Measurements from ENCODE around the gene SLC25A48. TPM values are rescaled to one million over a fixed set of nuclear protein-coding genes. Genes with fewer than 3 reads are reported as not detected.

The SLC25A48 gene
- total RNA-seq, 1 experiment from 2014 or later = not detected

DNA sequence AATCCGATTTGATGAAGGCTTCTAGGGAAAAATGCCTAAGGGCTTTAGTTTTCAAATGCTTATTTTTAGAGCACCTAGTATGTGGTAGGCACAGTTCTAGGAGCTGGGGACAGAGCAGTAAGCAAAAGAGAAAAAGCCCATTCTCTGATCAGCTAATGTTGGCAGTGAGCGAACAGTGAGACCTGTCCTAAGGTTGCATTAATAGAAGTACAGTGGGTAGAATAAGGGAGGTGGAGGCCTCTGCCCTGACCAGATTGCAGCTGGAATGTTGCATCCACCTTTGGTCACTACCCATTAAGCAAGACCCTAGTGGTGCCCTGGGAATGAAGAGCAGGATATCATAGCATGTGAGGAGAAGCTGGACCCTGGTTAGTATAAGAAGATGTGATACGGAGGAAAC lies 41.1 kb downstream of the SLC25A48 start:
- DNase-seq (ENCODE audit: low spot score) = no peak
- in situ Hi-C loops (cut with HindIII; ENCODE audit: low sequenced_read_pairs) = no loop called here

DNA sequence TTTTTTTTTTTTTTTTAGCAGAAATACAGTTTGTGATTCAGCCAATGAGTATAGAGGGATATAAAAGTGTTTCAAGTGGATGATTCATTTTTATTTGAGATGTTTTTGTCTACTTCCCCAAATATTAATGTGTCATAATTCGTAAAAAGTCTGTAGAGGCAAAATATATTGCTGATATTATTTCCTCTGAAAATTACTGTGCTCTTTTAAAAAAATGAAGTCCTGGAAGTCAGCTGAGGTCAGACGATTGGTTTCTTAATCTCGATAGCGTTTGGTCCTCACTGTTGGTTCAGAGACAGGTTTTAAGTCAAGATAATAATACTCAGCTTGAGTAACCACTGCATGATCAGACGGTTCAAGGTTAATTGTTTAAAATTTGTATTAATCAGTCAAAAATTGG lies 41.7 kb downstream of the SLC25A48 start:
- in situ Hi-C loops (cut with HindIII; ENCODE audit: low sequenced_read_pairs) = no loop called here

DNA sequence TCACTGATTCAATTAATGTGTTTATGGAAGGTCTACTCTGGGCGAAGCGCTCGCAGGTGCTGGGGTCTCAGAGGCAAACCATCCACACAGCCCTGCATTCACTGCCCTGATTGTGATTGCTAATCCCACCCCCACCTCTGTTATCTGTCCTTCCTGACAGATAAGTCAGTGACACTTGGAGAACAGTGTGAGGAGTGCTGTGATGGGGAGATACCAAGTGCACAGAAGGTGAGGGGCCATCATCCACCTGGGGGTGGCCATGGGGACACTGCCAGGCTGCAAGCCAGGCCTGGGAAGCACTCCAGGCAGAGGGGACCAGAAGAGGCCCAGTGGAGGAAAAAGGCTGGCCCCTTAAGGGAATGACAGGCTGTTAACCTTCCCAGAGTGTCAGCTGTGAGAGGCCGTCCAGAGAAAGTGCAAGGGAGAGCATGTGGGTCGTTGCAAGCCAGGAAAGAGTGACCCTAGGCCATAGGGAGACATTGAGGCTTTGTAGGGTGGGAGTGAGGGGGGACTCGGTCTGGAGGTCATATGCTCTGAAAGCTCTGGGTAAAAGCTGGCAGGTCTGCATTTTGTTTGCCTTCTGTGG lies 43.2 kb downstream of the SLC25A48 start:
- in situ Hi-C loops (cut with HindIII; ENCODE audit: low sequenced_read_pairs) = no loop called here
- DNase-seq (ENCODE audit: low spot score) = no peak

More for the DNA sequence above, 41.7 kb downstream of the SLC25A48 start:
- DNase-seq (ENCODE audit: low spot score) = no peak

DNA sequence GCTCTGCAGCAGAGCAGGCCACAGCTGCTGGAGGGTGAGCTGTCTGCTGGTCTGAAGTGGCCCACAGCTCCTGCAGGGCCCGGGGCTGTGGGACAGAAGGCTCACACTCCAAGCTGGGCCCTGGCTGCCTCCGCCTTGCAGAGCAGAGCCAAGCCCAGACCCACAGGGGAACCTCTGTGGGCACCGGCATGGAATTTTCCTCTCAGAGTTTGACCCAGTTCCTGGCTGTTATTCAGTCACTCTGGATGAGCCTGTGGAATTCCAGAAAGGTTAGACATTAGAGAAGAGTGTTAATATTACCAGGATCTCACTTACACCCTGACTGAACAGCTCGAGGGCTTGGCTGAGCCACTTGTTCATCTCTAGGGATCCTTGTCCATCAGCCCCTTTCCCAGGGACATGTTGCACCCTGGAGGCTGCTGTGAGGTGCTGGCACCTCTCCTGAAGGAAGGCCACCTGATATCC lies 43.7 kb downstream of the SLC25A48 start:
- in situ Hi-C loops (cut with HindIII; ENCODE audit: low sequenced_read_pairs) = no loop called here
- DNase-seq (ENCODE audit: low spot score) = peak; percentile 49

DNA sequence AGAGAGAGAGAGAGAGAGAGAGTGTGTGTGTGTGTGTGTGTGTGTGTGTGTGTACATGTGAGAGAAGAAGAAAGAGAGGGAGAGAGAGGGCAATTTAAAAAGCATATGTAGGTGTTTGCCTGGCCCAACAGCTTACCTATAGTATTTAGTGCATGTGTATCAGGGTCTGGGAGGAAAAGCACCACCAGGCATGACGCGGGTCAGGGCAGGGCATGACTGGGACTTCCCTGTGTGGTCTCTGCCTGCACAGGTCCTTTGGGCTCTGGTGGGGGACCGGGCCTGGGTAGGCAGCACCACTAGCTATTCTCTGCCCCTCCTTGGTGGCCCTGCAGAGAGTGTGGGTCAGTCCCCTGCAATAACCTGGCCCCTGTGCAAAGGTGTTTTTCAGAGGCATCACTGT lies 45.1 kb downstream of the SLC25A48 start:
- in situ Hi-C loops (cut with HindIII; ENCODE audit: low sequenced_read_pairs) = no loop called here
- DNase-seq (ENCODE audit: low spot score) = no peak

DNA sequence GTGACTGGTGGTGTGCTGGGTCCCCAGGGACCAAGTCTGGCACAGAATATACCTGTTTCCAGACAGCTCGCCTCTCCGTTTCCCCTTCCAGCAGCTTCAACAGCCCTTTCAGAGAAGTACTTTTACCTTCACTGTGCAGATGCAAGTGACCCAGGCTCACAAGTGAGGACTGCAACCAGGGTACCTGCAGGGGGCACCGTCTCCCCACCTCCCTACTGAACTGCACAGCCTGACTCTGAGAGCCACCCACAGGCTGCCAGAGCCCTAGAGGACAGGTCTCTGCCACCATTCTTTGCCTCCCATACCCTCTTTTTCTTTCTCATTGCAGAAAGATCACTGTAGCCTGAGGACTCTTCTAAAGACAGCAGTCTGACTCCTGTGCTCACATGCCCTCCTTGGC lies 45.8 kb downstream of the SLC25A48 start:
- no peak for DNase-seq (ENCODE audit: low spot score)
- in situ Hi-C loops (cut with HindIII; ENCODE audit: low sequenced_read_pairs) = no loop called here

DNA sequence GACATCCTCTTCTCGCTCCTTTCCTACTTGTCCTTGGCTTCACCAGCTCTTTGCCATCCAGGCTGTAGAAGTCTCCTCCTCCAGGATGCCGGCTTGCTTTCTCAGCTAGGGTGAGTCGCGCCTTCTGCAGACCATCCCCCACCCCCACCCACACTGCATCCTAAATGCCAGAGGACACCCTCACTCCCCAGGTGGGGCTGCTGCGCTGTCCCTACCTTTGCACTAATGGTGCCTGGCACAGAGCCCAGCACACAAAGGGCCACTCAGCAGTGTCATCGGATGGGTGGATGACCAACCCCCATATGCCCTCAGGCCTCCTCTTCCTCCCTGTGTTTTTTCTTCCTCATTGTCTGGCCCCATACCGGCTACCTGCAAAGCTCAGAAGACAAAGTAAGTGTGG lies 46.3 kb downstream of the SLC25A48 start:
- in situ Hi-C loops (cut with HindIII; ENCODE audit: low sequenced_read_pairs) = no loop called here

DNA sequence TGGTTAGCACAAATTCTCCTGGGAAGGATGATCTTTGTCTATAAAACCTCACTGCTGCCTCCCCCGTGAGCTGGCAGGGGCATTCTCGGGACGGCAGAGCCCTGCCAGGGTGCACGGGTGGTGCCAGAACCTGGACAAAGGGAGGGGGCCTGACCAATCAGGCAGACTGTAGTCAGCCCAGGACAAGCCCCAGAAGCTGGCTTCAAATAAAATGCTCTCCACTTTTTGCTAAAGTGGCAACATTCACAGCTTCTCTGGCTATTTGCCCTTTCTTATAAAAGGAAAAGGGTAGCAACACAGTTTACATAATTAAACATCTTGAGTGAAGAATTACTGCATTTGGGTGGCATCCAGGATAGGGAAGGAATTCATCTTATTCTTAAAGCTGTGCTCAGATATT lies 46.8 kb downstream of the SLC25A48 start:
- peak; percentile 13 for DNase-seq (ENCODE audit: low spot score)
- in situ Hi-C loops (cut with HindIII; ENCODE audit: low sequenced_read_pairs) = no loop called here

More for the DNA sequence above, 46.3 kb downstream of the SLC25A48 start:
- no peak for DNase-seq (ENCODE audit: low spot score)

DNA sequence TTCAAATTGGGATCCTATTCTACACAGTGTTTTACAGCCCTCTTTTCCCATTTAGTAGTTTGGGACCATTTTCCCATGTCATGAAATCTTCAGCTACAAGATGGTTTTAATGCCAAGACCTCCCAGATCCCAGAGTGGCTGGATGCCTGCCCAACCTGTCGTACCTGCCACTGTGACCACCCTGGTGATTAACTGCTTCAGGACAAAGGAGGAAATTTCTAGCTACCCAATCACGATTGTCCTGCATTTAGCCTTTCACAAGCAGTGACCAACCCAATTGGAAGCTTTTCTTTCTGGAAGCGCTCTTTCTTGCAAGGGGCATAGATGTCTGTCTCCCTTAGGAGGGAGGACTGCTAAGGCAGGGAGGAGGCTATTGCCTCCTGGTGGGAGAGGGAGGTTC lies 47.4 kb downstream of the SLC25A48 start:
- in situ Hi-C loops (cut with HindIII; ENCODE audit: low sequenced_read_pairs) = no loop called here
- no peak for DNase-seq (ENCODE audit: low spot score)

DNA sequence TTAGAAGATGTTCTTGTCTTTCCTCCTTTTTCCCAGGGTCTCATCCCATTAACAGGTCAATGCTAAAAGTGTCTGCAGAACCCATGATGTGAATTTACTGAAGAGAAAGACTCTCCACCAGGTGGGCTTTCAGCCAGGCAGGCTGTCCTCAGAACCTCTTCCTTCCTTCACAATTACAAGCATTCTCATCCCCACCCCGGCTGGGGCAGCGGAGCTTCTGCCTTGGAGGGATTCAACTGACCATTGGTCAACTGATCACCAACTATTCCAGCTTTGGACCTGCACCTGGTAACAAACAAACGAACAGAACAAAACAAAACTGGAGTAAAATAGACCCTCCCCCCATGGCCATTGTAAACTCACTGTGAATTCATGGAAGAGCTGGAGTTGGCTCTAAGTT lies 48.6 kb downstream of the SLC25A48 start:
- in situ Hi-C loops (cut with HindIII; ENCODE audit: low sequenced_read_pairs) = no loop called here
- DNase-seq (ENCODE audit: low spot score) = no peak

DNA sequence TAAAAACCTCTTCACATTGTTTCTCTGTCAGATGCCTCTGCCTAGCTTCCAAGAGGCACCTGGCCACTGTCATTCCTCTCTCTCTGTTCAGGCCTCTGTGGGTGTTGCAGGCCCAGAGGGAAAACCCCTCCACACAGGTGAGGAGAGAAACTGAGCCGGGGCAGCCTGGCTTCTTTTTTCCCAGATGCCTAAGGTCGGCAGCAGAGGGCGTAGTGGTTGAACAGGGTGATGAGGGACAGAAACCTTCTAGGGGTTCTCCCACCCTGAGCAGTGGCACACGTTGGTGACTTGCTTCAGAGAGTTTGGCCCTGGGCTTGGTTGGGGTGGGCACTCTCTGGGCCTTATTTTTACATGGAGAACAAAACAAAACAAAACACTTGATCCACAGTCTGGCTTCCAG lies 49.0 kb downstream of the SLC25A48 start:
- no peak for DNase-seq (ENCODE audit: low spot score)
- in situ Hi-C loops (cut with HindIII; ENCODE audit: low sequenced_read_pairs) = no loop called here

DNA sequence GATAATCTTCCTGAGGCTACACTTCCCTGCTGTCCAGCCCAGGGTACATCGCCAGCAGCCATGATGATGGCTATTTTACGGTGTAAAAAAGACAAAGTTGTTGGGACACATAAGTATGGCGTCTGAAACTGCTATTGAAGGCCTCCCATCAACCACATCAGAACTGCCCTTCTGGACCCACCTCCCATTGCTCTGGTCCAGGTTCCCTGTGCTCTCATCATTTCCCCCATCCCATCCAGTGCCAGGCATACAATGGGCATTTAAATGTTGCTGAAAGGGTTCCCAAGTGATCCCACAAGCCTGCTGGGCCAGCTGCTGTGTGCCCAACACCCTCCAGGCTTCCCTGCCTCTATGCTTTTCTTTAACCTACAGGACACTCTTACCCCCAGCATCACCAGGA lies 50.6 kb downstream of the SLC25A48 start:
- no peak for DNase-seq (ENCODE audit: low spot score)
- in situ Hi-C loops (cut with HindIII; ENCODE audit: low sequenced_read_pairs) = no loop called here

DNA sequence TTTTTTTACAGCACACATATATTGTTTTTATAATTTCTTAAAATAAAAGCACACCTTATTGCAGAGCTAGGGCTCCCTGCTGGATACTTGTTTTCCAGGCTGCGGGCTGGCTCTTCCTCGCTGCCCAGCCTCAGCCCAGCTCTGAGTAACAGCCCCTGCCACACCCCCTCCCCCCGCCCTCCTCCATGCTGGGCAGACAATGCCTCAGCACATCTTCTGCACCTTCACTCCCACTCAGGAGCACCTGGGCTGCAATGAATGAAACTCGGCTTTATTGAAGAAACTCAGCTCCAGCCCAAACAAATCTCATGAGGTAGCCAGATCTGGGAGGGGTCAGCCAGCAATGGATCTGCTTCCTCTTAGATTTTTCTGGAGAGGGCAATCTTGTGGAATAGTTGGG lies 51.7 kb downstream of the SLC25A48 start:
- no peak for DNase-seq (ENCODE audit: low spot score)
- in situ Hi-C loops (cut with HindIII; ENCODE audit: low sequenced_read_pairs) = no loop called here

DNA sequence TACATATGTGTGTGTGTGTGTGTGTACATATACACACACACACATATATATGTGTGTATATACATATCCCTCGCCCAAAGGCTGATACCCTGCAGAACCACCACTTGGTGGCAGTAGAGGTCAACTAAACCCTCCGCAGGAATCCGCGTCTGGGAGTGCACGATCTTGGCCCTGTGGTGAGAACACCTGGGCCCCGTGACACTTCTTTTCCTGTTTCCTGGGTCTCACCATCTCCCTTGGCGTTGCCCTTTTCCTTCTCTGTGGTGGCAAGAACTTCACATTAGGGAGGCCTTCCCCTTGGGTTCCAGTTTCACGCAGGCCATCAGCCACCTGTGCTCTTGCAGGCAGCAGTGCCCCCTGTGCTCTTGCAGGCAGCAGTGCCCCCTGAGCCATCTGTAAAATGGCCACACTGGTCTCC lies 53.0 kb downstream of the SLC25A48 start:
- in situ Hi-C loops (cut with HindIII; ENCODE audit: low sequenced_read_pairs) = no loop called here
- DNase-seq (ENCODE audit: low spot score) = peak; percentile 72

DNA sequence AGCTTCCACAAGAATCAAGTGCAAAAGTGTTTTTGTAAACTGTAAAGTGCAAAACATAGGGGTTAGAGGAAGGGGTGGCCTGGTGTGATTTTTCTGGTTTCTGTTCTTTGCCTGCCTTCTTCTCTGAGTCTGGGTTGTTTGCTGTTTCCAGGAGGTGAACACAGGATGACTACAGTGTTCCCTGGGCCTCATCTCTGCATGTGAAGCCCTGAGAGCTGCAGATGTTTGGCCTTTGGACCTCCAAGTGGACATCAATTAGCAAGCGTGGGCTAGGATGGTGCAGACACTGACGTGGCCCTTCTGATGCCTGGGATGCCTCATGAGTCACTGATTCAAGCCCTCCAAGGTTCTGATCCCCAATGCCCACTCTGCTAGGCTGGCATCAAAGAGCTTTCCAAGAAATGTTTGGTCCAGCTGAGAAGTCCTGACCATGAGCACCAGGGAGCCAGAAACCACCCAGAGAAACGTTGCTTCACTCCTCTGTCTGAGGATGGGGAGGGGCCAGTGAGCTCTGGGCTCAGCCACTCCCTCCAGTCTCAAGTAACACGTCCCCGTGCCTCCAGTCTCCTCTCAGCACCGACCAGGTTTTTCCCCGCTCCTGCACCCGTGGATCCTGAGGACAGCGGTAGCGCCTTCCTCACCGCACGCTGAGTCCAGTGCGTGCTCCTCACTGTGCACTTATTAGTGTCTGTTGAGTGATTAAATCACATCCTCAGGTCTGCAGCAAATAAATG lies 53.6 kb downstream of the SLC25A48 start:
- no peak for DNase-seq (ENCODE audit: low spot score)

DNA sequence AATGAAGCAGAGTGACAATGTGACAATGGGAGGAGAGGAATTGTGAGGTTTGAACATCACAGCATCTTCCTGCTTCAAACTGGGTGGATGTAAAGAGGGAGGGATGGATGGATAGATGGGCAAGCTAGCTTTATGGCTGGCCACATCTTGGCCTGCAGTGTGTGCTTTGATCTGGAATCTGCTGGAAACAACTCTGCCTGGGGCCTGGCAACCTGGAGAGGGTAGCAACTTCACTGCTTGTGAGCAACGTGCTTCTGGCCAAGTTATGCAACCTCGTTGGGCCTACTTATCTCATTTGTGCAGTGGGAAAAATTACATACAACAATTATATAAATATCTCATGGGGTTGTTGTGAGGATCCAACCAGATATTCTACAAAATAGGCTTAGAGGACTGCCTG lies 55.8 kb downstream of the SLC25A48 start:
- in situ Hi-C loops (cut with HindIII; ENCODE audit: low sequenced_read_pairs) = no loop called here
- no peak for DNase-seq (ENCODE audit: low spot score)

More for the DNA sequence above, 53.6 kb downstream of the SLC25A48 start:
- in situ Hi-C loops (cut with HindIII; ENCODE audit: low sequenced_read_pairs) = no loop called here

DNA sequence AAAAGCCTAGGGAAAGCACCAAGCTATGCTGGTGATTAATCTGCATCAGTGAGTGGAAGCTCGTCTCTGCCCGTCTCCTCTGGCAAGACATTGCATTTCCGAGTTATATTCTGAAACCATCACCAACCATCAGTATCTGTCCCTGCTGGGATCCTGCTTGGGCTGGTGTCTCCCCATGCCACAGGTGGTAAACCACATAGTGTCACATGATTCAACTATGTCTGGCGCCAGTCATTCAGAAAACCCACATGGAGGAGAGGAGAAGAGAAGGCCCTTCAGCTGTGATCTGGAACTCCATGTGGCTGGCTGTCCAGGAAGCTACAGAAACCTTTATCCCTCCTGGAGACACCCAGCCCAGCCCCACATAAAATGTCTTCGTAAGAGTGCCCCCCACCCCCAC lies 56.4 kb downstream of the SLC25A48 start:
- DNase-seq (ENCODE audit: low spot score) = no peak
- in situ Hi-C loops (cut with HindIII; ENCODE audit: low sequenced_read_pairs) = no loop called here

DNA sequence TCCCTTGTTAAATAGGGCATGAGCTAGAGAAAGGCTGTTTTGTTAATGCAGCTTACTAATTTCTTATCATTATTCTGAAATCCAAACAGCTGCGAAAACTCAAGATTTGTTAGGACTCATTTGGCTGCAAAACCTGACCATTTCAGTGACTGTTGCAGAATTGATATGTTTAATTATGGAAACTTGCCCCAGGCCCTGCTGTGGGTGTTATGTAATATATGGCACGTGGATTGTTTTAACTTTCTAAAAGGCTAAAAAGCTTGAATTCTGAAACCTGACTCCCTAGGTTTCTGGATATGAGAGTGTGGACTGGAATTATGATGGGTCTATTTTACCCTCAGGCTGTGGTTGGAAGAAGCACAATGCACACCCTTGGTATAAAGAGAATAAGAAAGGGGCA lies 56.8 kb downstream of the SLC25A48 start:
- in situ Hi-C loops (cut with HindIII; ENCODE audit: low sequenced_read_pairs) = no loop called here

DNA sequence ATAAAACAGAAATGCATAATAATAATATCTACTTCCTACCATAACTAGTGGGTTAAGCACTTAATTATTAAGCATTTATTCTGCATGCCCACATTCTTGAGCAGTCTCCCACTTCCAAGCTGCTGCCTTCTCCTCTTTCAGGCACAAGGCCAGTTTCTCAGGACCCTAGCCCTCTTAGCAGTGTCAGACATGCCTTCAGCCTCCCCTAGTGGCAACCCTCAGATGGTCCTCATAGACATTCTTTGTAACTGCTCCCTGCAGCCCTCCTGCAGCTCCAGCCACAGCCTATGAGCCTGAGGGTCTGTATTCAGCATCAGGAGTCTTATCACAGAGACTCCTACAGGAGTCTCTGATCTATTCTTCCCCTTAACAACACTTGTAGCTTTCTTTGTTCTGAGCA lies 57.3 kb downstream of the SLC25A48 start:
- in situ Hi-C loops (cut with HindIII; ENCODE audit: low sequenced_read_pairs) = no loop called here
- no peak for DNase-seq (ENCODE audit: low spot score)

More for the DNA sequence above, 56.8 kb downstream of the SLC25A48 start:
- no peak for DNase-seq (ENCODE audit: low spot score)

DNA sequence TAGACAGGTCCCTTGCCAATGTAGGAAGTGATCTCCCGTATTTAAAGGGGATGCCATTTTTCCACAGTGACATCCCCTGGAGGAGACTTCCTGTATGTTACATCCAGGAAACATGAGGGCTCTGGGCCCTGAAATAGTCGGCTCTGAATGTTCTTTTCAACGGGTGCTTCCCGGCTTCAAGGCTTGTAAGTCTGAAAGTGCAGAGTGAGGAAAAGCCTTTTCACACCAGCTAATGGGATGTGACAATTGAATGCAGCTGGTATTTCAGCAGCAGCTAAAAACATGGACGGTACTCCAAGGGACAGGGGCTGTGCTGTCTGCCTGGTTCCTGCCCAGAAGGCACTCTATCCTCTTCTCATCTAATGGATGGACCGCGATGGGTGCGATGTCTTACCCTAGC lies 59.8 kb downstream of the SLC25A48 start:
- no peak for DNase-seq (ENCODE audit: low spot score)
- in situ Hi-C loops (cut with HindIII; ENCODE audit: low sequenced_read_pairs) = no loop called here

DNA sequence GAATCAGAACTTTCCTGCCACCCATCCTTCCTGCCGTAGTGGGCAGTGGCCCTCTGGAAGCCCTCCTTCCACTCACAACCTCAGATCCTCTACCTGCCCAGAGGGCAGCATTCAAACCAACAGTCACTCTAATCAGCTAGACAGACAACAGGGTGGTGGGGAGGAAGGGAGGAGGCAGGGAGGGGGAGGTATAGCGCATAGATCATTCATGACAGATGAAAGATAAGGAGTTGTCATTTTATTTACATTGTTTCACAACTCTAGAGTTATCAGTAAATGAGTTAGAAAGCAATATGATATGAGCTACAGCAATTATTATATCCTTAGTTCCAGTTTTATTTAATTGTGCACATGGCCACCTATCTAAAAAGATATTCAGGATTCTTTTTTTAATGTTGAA lies 60.3 kb downstream of the SLC25A48 start:
- in situ Hi-C loops (cut with HindIII; ENCODE audit: low sequenced_read_pairs) = no loop called here
- no peak for DNase-seq (ENCODE audit: low spot score)

Measured in G401 (cell line).